Osteoblast (primary cell): ENCODE results near the gene EMD. TPM values are rescaled to one million over a fixed set of nuclear protein-coding genes. Genes with fewer than 3 reads are reported as not detected.

ENCODE experiments used
- DNase-seq: peaks from one replicate; pipeline ENCODE4 v3.0.0; 2011; ENCODE audit warnings: low spot score, mixed read lengths; ENCODE audit not compliant: insufficient read length; ENCODE audit errors: missing footprints
- H2AFZ ChIP-seq: 2 replicates; pipeline ENCODE4 v1.6.0; 2011; ENCODE audit warnings: mild to moderate bottlenecking, low read length
- H3K27ac ChIP-seq: 2 replicates; pipeline ENCODE4 v1.5.1; 2011; ENCODE audit warnings: mild to moderate bottlenecking, low read depth, low read length, moderate library complexity
- H3K27me3 ChIP-seq: 2 replicates; pipeline ENCODE4 v1.6.0; 2012; ENCODE audit warnings: mild to moderate bottlenecking, control low read depth, inconsistent platforms, low read length, moderate library complexity; ENCODE audit not compliant: insufficient read depth
- H3K36me3 ChIP-seq: 2 replicates; pipeline ENCODE4 v1.5.1; 2011; ENCODE audit warnings: mild to moderate bottlenecking, low read length, control low read depth, moderate library complexity; ENCODE audit not compliant: insufficient read depth
- H3K4me1 ChIP-seq: 2 replicates; pipeline ENCODE4 v1.5.1; 2011; ENCODE audit warnings: mild to moderate bottlenecking, low read length, control low read depth, moderate library complexity; ENCODE audit not compliant: insufficient read depth
- H3K4me2 ChIP-seq: 2 replicates; pipeline ENCODE4 v1.6.0; 2011; ENCODE audit warnings: mild to moderate bottlenecking, low read length; ENCODE audit not compliant: insufficient read depth
- H3K4me3 ChIP-seq: fragments of 200-600 bp; sonication (generic); 3 replicates; pipeline ENCODE4 v1.5.1; 2012; ENCODE audit warnings: mild to moderate bottlenecking, low read length, inconsistent platforms; ENCODE audit not compliant: insufficient read depth
- H3K79me2 ChIP-seq: 2 replicates; pipeline ENCODE4 v1.6.0; 2012; ENCODE audit warnings: mild to moderate bottlenecking, low read length, control low read depth, inconsistent platforms; ENCODE audit not compliant: insufficient read depth
- H3K9me3 ChIP-seq: 2 replicates; pipeline ENCODE4 v1.5.1; 2011; ENCODE audit warnings: low read depth, low read length, control low read depth
- H4K20me1 ChIP-seq: 2 replicates; pipeline ENCODE4 v1.6.0; 2012; ENCODE audit warnings: mild to moderate bottlenecking, low read length, control low read depth; ENCODE audit not compliant: insufficient read depth
- CTCF ChIP-seq: IDR thresholded peaks from 2 replicates; pipeline ENCODE4 v1.5.1; 2011; ENCODE audit warnings: mild to moderate bottlenecking, low read depth, low read length, moderate library complexity; ENCODE audit errors: extremely low read depth
- total RNA-seq: library from RNA; depleted of rRNA; stranded (reverse); fragments of >200 nt; gene quantifications from 2 replicates; pipeline ENCODE4 v1.2.3, GENCODE V29; 2012

EMD gene
- total RNA-seq, 1 donor, result 29.7 TPM

DNA sequence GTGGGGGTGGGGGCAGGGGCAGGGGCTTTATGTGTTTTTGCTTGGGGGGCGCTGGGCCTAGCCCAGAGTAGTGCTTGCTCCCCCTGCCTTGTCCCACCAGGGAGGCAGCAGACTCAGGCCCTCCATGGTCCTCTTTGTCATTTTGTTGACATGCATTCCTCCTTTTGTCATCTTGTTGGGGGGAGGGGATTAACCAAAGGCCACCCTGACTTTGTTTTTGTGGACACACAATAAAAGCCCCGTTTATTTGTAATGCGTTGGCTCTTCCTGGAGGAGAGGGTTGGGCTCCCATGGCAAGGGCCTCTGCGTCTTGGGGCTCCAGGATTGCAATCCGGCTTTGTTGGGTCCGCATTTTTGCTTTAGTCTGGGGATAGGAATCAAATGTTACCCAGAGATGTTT is 2.2 kb downstream of the EMD start:
- Histone ChIP-seq H3K4me3 (no peak overlapping the region), H3K27ac (no peak overlapping the region), H3K79me2 (peaks cover 21% of the 10 kb centered on the region), H4K20me1 (peaks cover 2% of the 10 kb centered on the region), H3K9me3 (no peaks in the 10 kb centered on the region), H3K4me2 (no peak overlapping the region), H3K4me1 (peaks cover 9% of the 10 kb centered on the region), H3K27me3 (no peaks in the 10 kb centered on the region), H3K36me3 (peaks cover 12% of the 10 kb centered on the region), H2AFZ (no peak overlapping the region)
- no peak for DNase-seq
- no peak for TF ChIP-seq CTCF

GRCh38 chrX:154382483-154383069 is 3.5 kb downstream of the EMD start:
- Histone ChIP-seq H3K9me3 (no peaks in the 10 kb centered on the region), H3K27ac (no peak overlapping the region), H3K36me3 (peaks cover 12% of the 10 kb centered on the region), H3K4me1 (peaks cover 9% of the 10 kb centered on the region), H4K20me1 (peaks cover 2% of the 10 kb centered on the region), H3K79me2 (peaks cover 21% of the 10 kb centered on the region), H3K4me3 (no peak overlapping the region), H2AFZ (no peak overlapping the region), H3K4me2 (no peak overlapping the region), H3K27me3 (no peaks in the 10 kb centered on the region)
- DNase-seq, result no peak
- TF ChIP-seq CTCF, result no peak

GRCh38 chrX:154383359-154384283 is 4.5 kb downstream of the EMD start:
- H3K27me3 ChIP-seq, result no peaks in the 10 kb centered on the region

More at GRCh38 chrX:154383359-154384283, 4.5 kb downstream of the EMD start:
- Histone ChIP-seq H3K36me3 (peaks cover 12% of the 10 kb centered on the region), H3K79me2 (peaks cover 21% of the 10 kb centered on the region), H3K9me3 (no peaks in the 10 kb centered on the region), H3K4me2 (no peak overlapping the region), H4K20me1 (peaks cover 2% of the 10 kb centered on the region), H2AFZ (no peak overlapping the region), H3K4me3 (no peak overlapping the region), H3K27ac (no peak overlapping the region), H3K4me1 (peaks cover 6% of the 10 kb centered on the region)
- DNase-seq, result no peak
- no peak for TF ChIP-seq CTCF
